WTC11 (cell line): ENCODE data around the gene EIF2D. TPM values are rescaled to one million over a fixed set of nuclear protein-coding genes. Genes with fewer than 3 reads are reported as not detected.

Experiments
- ATAC-seq: fragments of 200-7000 bp; cut with Tn5 transposase; 2 replicates; pipeline ENCODE4 v1.10.0; 2021; ENCODE audit warnings: mild to moderate bottlenecking, moderate library complexity
- CTCF ChIA-PET: fragments of 300-600 bp; sonication (Branson Sonifier 250); formaldehyde crosslinking; loops from one replicate; lab custom pipeline; 2021; ENCODE audit warnings: antibody characterized with exemption; lab: Charles Lee
- POLR2A ChIA-PET: fragments of 350-600 bp; sonication (Branson Sonifier 250); formaldehyde crosslinking; loops from one replicate; lab custom pipeline; 2021; ENCODE audit warnings: antibody characterized with exemption; lab: Charles Lee
- DNase-seq: peaks from one replicate; pipeline ENCODE4 v3.0.0; 2021; ENCODE audit warnings: low spot score
- H3K27ac Mint-ChIP-seq: 2 replicates; pipeline ENCODE4 v1.8.0; 2021; ENCODE audit warnings: mixed read lengths
- H3K27me3 Mint-ChIP-seq: 2 replicates; pipeline ENCODE4 v1.8.0; 2021; ENCODE audit warnings: low read depth, mild to moderate bottlenecking, moderate library complexity, mixed read lengths
- H3K36me3 Mint-ChIP-seq: 2 replicates; pipeline ENCODE4 v1.8.0; 2021; ENCODE audit warnings: mixed read lengths
- H3K4me1 Mint-ChIP-seq: 2 replicates; pipeline ENCODE4 v1.8.0; 2022; ENCODE audit warnings: mixed read lengths
- H3K4me3 Mint-ChIP-seq: 2 replicates; pipeline ENCODE4 v1.8.0; 2021; ENCODE audit warnings: mild to moderate bottlenecking, moderate library complexity, mixed read lengths
- H3K9me3 Mint-ChIP-seq: 2 replicates; pipeline ENCODE4 v1.8.0; 2021; ENCODE audit warnings: mixed read lengths
- AFF4 ChIP-seq: sonication (generic); formaldehyde crosslinking; IDR thresholded peaks from 2 replicates; pipeline ENCODE4 v1.8.1; 2023; ENCODE audit warnings: mild to moderate bottlenecking, missing genetic modification reagents, borderline replicate concordance
- AR ChIP-seq: fragments of 250-450 bp; sonication (Bioruptor Pico); IDR thresholded peaks from 2 replicates; pipeline ENCODE4 v1.9.0; 2021; ENCODE audit warnings: mild to moderate bottlenecking
- CBFB ChIP-seq: sonication (generic); formaldehyde crosslinking; IDR thresholded peaks from 2 replicates; pipeline ENCODE4 v1.8.1; 2022; ENCODE audit warnings: mild to moderate bottlenecking, low read depth, missing genetic modification reagents
- CREB1 ChIP-seq: sonication (generic); formaldehyde crosslinking; IDR thresholded peaks from 2 replicates; pipeline ENCODE4 v1.8.0; 2023; ENCODE audit warnings: mild to moderate bottlenecking, missing genetic modification reagents
- CTCF ChIP-seq: fragments of 200-600 bp; IDR thresholded peaks from 2 replicates; pipeline ENCODE4 v1.8.0; 2022; ENCODE audit warnings: antibody characterized with exemption
- FOXP4 ChIP-seq: sonication (generic); formaldehyde crosslinking; IDR thresholded peaks from 2 replicates; pipeline ENCODE4 v1.8.0; 2022; ENCODE audit warnings: mild to moderate bottlenecking, missing genetic modification reagents
- IRF2 ChIP-seq: sonication (generic); formaldehyde crosslinking; IDR thresholded peaks from 2 replicates; pipeline ENCODE4 v1.8.0; 2022; ENCODE audit warnings: low read depth, missing genetic modification reagents, borderline replicate concordance
- MYBL2 ChIP-seq: sonication (generic); formaldehyde crosslinking; IDR thresholded peaks from 2 replicates; pipeline ENCODE4 v1.8.1; 2023; ENCODE audit warnings: mild to moderate bottlenecking, moderate library complexity, missing genetic modification reagents
- NR3C1 ChIP-seq: sonication (generic); formaldehyde crosslinking; conservative IDR thresholded peaks from 2 replicates; pipeline ENCODE4 v1.8.1; 2023; ENCODE audit warnings: low read depth, mild to moderate bottlenecking, missing genetic modification reagents
- OVOL2 ChIP-seq: fragments of 250-450 bp; sonication (Bioruptor Pico); IDR thresholded peaks from 2 replicates; pipeline ENCODE4 v1.9.0; 2021; ENCODE audit warnings: mild to moderate bottlenecking, borderline replicate concordance
- RORB ChIP-seq: fragments of 250-450 bp; sonication (Bioruptor Pico); IDR thresholded peaks from 2 replicates; pipeline ENCODE4 v1.9.0; 2021; ENCODE audit warnings: mild to moderate bottlenecking
- SOX15 ChIP-seq: fragments of 250-450 bp; sonication (Bioruptor Pico); IDR thresholded peaks from 2 replicates; pipeline ENCODE4 v1.9.0; 2021; ENCODE audit warnings: mild to moderate bottlenecking
- ZSCAN18 ChIP-seq: fragments of 250-450 bp; sonication (Bioruptor Pico); IDR thresholded peaks from 2 replicates; pipeline ENCODE4 v2.1.2; 2022; ENCODE audit warnings: mild to moderate bottlenecking, moderate library complexity
- total RNA-seq: library from RNA; stranded (reverse); gene quantifications from 3 replicates; pipeline ENCODE4 v1.2.3, GENCODE V29; 2021
- TF ChIP-seq, protein P1 (sequence below): sonication (generic); formaldehyde crosslinking; IDR thresholded peaks from 2 replicates; pipeline ENCODE4 v1.8.0; 2023; ENCODE audit warnings: missing genetic modification reagents
- TF ChIP-seq, protein P2 (sequence below): sonication (generic); formaldehyde crosslinking; IDR thresholded peaks from 2 replicates; pipeline ENCODE4 v1.8.1; 2022; ENCODE audit warnings: missing genetic modification reagents, borderline replicate concordance
- TF ChIP-seq, protein P3 (sequence below): sonication (generic); formaldehyde crosslinking; IDR thresholded peaks from 2 replicates; pipeline ENCODE4 v1.8.0; 2023; ENCODE audit warnings: missing genetic modification reagents, mild to moderate bottlenecking, borderline replicate concordance

EIF2D gene
- total RNA-seq, 1 experiment from 2014 or later, result 35.7 TPM

GRCh38 chr1:206568779-206569352, 43.4 kb downstream of the EIF2D start (continued):
- no peak for TF ChIP-seq AR (CRISPR knock-in tag)
- no peak for TF ChIP-seq NR3C1 (CRISPR knock-in tag)
- TF ChIP-seq, protein P1, sequence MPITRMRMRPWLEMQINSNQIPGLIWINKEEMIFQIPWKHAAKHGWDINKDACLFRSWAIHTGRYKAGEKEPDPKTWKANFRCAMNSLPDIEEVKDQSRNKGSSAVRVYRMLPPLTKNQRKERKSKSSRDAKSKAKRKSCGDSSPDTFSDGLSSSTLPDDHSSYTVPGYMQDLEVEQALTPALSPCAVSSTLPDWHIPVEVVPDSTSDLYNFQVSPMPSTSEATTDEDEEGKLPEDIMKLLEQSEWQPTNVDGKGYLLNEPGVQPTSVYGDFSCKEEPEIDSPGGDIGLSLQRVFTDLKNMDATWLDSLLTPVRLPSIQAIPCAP (CRISPR knock-in tag), result no peak

DNA sequence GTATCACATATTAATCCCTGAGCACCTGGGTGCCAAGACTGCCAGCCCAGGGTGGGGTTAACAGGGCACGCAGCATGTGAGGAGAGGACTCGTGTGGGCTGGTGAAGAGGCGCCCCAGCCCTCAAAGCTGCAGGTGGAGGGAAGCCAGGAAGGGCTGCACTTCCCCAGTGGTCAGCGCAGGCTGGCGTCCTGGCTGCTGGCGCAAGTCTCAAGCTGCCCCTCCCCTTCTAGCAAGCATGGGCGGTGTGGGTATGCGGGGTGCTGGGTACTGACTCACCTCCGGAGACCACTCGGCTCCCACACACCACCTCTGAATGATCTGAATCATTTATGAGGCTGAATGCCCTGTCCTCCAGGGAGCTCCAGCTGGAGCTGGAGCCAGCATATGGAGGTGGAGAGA, 44.0 kb downstream of the EIF2D start:
- no peak for ATAC-seq
- no peak overlapping the region for H3K27ac Mint-ChIP-seq
- H3K9me3 Mint-ChIP-seq, result no peaks in the 10 kb centered on the region
- POLR2A ChIA-PET, result no interaction called here
- DNase-seq, result no peak
- no peaks in the 10 kb centered on the region for H3K36me3 Mint-ChIP-seq
- CTCF ChIA-PET, result interaction anchor here (0.6 to 3.0 kb wide), 5 partner anchors 15 to 89 kb away, joined by 4 to 14 read pairs (median 7); partner anchors contain the start of gene EIF2D
- no peak overlapping the region for H3K4me3 Mint-ChIP-seq
- H3K4me1 Mint-ChIP-seq, result peaks cover 14% of the 10 kb centered on the region
- H3K27me3 Mint-ChIP-seq, result no peaks in the 10 kb centered on the region; the same call in none of the 2 replicates
- TF ChIP-seq ZSCAN18 (CRISPR knock-in tag) (no peak), OVOL2 (CRISPR knock-in tag) (no peak), IRF2 (CRISPR knock-in tag) (no peak), SOX15 (CRISPR knock-in tag) (no peak), RORB (CRISPR knock-in tag) (no peak), FOXP4 (no peak), CTCF (no peak), CBFB (CRISPR knock-in tag) (no peak), MYBL2 (CRISPR knock-in tag) (no peak), CREB1 (CRISPR knock-in tag) (no peak), AFF4 (CRISPR knock-in tag) (no peak)
- TF ChIP-seq, protein P2, sequence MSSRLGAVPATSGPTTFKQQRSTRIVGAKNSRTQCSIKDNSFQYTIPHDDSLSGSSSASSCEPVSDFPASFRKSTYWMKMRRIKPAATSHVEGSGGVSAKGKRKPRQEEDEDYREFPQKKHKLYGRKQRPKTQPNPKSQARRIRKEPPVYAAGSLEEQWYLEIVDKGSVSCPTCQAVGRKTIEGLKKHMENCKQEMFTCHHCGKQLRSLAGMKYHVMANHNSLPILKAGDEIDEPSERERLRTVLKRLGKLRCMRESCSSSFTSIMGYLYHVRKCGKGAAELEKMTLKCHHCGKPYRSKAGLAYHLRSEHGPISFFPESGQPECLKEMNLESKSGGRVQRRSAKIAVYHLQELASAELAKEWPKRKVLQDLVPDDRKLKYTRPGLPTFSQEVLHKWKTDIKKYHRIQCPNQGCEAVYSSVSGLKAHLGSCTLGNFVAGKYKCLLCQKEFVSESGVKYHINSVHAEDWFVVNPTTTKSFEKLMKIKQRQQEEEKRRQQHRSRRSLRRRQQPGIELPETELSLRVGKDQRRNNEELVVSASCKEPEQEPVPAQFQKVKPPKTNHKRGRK, result no peak
- TF ChIP-seq, protein P3, sequence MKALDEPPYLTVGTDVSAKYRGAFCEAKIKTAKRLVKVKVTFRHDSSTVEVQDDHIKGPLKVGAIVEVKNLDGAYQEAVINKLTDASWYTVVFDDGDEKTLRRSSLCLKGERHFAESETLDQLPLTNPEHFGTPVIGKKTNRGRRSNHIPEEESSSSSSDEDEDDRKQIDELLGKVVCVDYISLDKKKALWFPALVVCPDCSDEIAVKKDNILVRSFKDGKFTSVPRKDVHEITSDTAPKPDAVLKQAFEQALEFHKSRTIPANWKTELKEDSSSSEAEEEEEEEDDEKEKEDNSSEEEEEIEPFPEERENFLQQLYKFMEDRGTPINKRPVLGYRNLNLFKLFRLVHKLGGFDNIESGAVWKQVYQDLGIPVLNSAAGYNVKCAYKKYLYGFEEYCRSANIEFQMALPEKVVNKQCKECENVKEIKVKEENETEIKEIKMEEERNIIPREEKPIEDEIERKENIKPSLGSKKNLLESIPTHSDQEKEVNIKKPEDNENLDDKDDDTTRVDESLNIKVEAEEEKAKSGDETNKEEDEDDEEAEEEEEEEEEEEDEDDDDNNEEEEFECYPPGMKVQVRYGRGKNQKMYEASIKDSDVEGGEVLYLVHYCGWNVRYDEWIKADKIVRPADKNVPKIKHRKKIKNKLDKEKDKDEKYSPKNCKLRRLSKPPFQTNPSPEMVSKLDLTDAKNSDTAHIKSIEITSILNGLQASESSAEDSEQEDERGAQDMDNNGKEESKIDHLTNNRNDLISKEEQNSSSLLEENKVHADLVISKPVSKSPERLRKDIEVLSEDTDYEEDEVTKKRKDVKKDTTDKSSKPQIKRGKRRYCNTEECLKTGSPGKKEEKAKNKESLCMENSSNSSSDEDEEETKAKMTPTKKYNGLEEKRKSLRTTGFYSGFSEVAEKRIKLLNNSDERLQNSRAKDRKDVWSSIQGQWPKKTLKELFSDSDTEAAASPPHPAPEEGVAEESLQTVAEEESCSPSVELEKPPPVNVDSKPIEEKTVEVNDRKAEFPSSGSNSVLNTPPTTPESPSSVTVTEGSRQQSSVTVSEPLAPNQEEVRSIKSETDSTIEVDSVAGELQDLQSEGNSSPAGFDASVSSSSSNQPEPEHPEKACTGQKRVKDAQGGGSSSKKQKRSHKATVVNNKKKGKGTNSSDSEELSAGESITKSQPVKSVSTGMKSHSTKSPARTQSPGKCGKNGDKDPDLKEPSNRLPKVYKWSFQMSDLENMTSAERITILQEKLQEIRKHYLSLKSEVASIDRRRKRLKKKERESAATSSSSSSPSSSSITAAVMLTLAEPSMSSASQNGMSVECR, result no peak
